HG03460 (cell line): Measurements from ENCODE around the gene IRF4.

Source experiments
- ATAC-seq: cut with Tn5 transposase; IDR thresholded peaks from one replicate; pipeline ENCODE4 v1.9.1; 2021; ENCODE audit not compliant: unreplicated experiment

The IRF4 gene

GRCh38 chr6:352896-353470, 38.6 kb upstream of the IRF4 start:
- ATAC-seq: no peak

GRCh38 chr6:353642-354614, 37.6 kb upstream of the IRF4 start:
- no peak for ATAC-seq

GRCh38 chr6:354631-355280, 36.8 kb upstream of the IRF4 start:
- ATAC-seq: no peak

- no peak for ATAC-seq
Measured at GRCh38 chr6:355373-356208, 36.0 kb upstream of the IRF4 start.

GRCh38 chr6:356828-357251, 34.7 kb upstream of the IRF4 start:
- peak; percentile 42 for ATAC-seq

GRCh38 chr6:357261-357790, 34.2 kb upstream of the IRF4 start:
- ATAC-seq: no peak

- ATAC-seq: no peak
Measured at GRCh38 chr6:357791-358341, 33.7 kb upstream of the IRF4 start.

GRCh38 chr6:358432-358831, 33.1 kb upstream of the IRF4 start:
- ATAC-seq: no peak

GRCh38 chr6:358847-359246, 32.7 kb upstream of the IRF4 start:
- no peak for ATAC-seq

- no peak for ATAC-seq
Measured at GRCh38 chr6:359261-360035, 32.1 kb upstream of the IRF4 start.

GRCh38 chr6:360349-360748, 31.2 kb upstream of the IRF4 start:
- ATAC-seq: no peak

GRCh38 chr6:360764-361373, 30.7 kb upstream of the IRF4 start:
- ATAC-seq: no peak

- no peak for ATAC-seq
Measured at GRCh38 chr6:361411-362132, 30.0 kb upstream of the IRF4 start.

- no peak for ATAC-seq
Measured at GRCh38 chr6:362231-362923, 29.2 kb upstream of the IRF4 start.

- no peak for ATAC-seq
Measured at GRCh38 chr6:362924-363249, 28.7 kb upstream of the IRF4 start.

- ATAC-seq: no peak
Measured at GRCh38 chr6:363291-363690, 28.3 kb upstream of the IRF4 start.

GRCh38 chr6:363909-364308, 27.6 kb upstream of the IRF4 start:
- no peak for ATAC-seq
